Measurements from ENCODE around the gene ERH. TPM values are rescaled to one million over a fixed set of nuclear protein-coding genes. Genes with fewer than 3 reads are reported as not detected.

ERH gene
- total RNA-seq, 1 donor from 2014 or later: 141 TPM

- Histone ChIP-seq H3K4me3 (ENCODE audit: low read depth, low read length) (no peak overlapping the region), H3K27me3 (ENCODE audit: control insufficient read depth, insufficient read depth, low read length) (no peaks in the 10 kb centered on the region), H3K36me3 (ENCODE audit: control insufficient read depth, insufficient read depth, low read length) (no peaks in the 10 kb centered on the region)
- DNase-seq (ENCODE audit: low read depth): no peak
- no peak for TF ChIP-seq CTCF (IDR thresholded peaks at IDR 0.05; ENCODE audit: insufficient read depth, low read length, poor library complexity, severe bottlenecking)
Observed at GRCh38 chr14:69430306-69430939, 32.3 kb upstream of the ERH start.

GRCh38 chr14:69429643-69430042, 31.5 kb upstream of the ERH start:
- no peak for DNase-seq (ENCODE audit: low read depth)
- Histone ChIP-seq H3K36me3 (ENCODE audit: control insufficient read depth, insufficient read depth, low read length) (no peaks in the 10 kb centered on the region), H3K27me3 (ENCODE audit: control insufficient read depth, insufficient read depth, low read length) (no peaks in the 10 kb centered on the region), H3K4me3 (ENCODE audit: low read depth, low read length) (no peak overlapping the region)
- TF ChIP-seq CTCF (IDR thresholded peaks at IDR 0.05; ENCODE audit: insufficient read depth, low read length, poor library complexity, severe bottlenecking): no peak

- Histone ChIP-seq H3K4me3 (ENCODE audit: low read depth, low read length) (no peak overlapping the region), H3K27me3 (ENCODE audit: control insufficient read depth, insufficient read depth, low read length) (no peaks in the 10 kb centered on the region), H3K36me3 (ENCODE audit: control insufficient read depth, insufficient read depth, low read length) (no peaks in the 10 kb centered on the region)
- DNase-seq (ENCODE audit: low read depth): no peak
- no peak for TF ChIP-seq CTCF (IDR thresholded peaks at IDR 0.05; ENCODE audit: insufficient read depth, low read length, poor library complexity, severe bottlenecking)
Observed at GRCh38 chr14:69428289-69428998, 30.3 kb upstream of the ERH start.

- H3K36me3 ChIP-seq (ENCODE audit: control insufficient read depth, insufficient read depth, low read length): no peaks in the 10 kb centered on the region
- no peak for DNase-seq (ENCODE audit: low read depth)
- TF ChIP-seq CTCF (IDR thresholded peaks at IDR 0.05; ENCODE audit: insufficient read depth, low read length, poor library complexity, severe bottlenecking): no peak
- no peak overlapping the region for H3K4me3 ChIP-seq (ENCODE audit: low read depth, low read length)
- no peaks in the 10 kb centered on the region for H3K27me3 ChIP-seq (ENCODE audit: control insufficient read depth, insufficient read depth, low read length)
Observed at GRCh38 chr14:69427596-69427995, 29.5 kb upstream of the ERH start.

- no peak overlapping the region for H3K4me3 ChIP-seq (ENCODE audit: low read depth, low read length)
- DNase-seq (ENCODE audit: low read depth): no peak
- H3K27me3 ChIP-seq (ENCODE audit: control insufficient read depth, insufficient read depth, low read length): no peaks in the 10 kb centered on the region
- no peak for TF ChIP-seq CTCF (IDR thresholded peaks at IDR 0.05; ENCODE audit: insufficient read depth, low read length, poor library complexity, severe bottlenecking)
- H3K36me3 ChIP-seq (ENCODE audit: control insufficient read depth, insufficient read depth, low read length): no peaks in the 10 kb centered on the region
Observed at GRCh38 chr14:69424149-69424923, 26.2 kb upstream of the ERH start.
